HG03045 (cell line): ENCODE measurements around the gene CYSRT1.

Experiments
- ATAC-seq: cut with Tn5 transposase; IDR thresholded peaks from one replicate; pipeline ENCODE4 v1.9.1; 2021; ENCODE audit warnings: mild to moderate bottlenecking, moderate library complexity; ENCODE audit not compliant: unreplicated experiment

CYSRT1 gene

GRCh38 chr9:137224830-137225694, at the start of gene CYSRT1:
CYSRT1 (plus strand) TSS chr9:137225174; CDS start chr9:137225622, 448 bp downstream.
- no peak for ATAC-seq

- no peak for ATAC-seq
These were observed 49.5 kb upstream of the CYSRT1 start for GRCh38 chr9:137175345-137175961.

- no peak for ATAC-seq
These were observed 48.4 kb upstream of the CYSRT1 start for GRCh38 chr9:137176302-137177182.

GRCh38 chr9:137178201-137178938, 46.6 kb upstream of the CYSRT1 start:
- no peak for ATAC-seq

- no peak for ATAC-seq
These were observed 45.9 kb upstream of the CYSRT1 start for GRCh38 chr9:137178939-137179630.

- no peak for ATAC-seq
These were observed 45.2 kb upstream of the CYSRT1 start for GRCh38 chr9:137179761-137180160.

- no peak for ATAC-seq
These were observed 44.5 kb upstream of the CYSRT1 start for GRCh38 chr9:137180491-137180890.

- ATAC-seq = no peak
These were observed 43.3 kb upstream of the CYSRT1 start for GRCh38 chr9:137181680-137182079.

- ATAC-seq = no peak
These were observed 42.1 kb upstream of the CYSRT1 start for GRCh38 chr9:137182836-137183235.

- ATAC-seq = no peak
These were observed 40.9 kb upstream of the CYSRT1 start for GRCh38 chr9:137183980-137184595.

GRCh38 chr9:137184881-137185660, 39.9 kb upstream of the CYSRT1 start:
- ATAC-seq = no peak

- ATAC-seq = no peak
These were observed 39.1 kb upstream of the CYSRT1 start for GRCh38 chr9:137185921-137186320.

GRCh38 chr9:137186385-137186784, 38.6 kb upstream of the CYSRT1 start:
- no peak for ATAC-seq

GRCh38 chr9:137187386-137187785, 37.6 kb upstream of the CYSRT1 start:
- ATAC-seq = no peak

- ATAC-seq = no peak
These were observed 36.9 kb upstream of the CYSRT1 start for GRCh38 chr9:137188086-137188489.

- peak; percentile 76 for ATAC-seq
These were observed 36.3 kb upstream of the CYSRT1 start, which contains the start of the genes ANAPC2 and SSNA1 for GRCh38 chr9:137188490-137189296. ANAPC2 (minus strand) TSS chr9:137188560; CDS start chr9:137188532, 28 bp downstream. SSNA1 (plus strand) TSS chr9:137188676; CDS start chr9:137188727, 51 bp downstream.
